Endothelial cell of umbilical vein (primary cell): ENCODE measurements around the gene MVK.

Source experiments
- CTCF ChIP-seq, 2 donors: IDR thresholded peaks; 1 replicate in 1 of 2; 2 replicates in 1 of 2; pipeline ENCODE4 v1.5.1; 2011; ENCODE audit warnings: low read length in 2 of 2, mild to moderate bottlenecking in 2 of 2, moderate library complexity in 2 of 2, control low read depth in 1 of 2, inconsistent platforms in 1 of 2, low read depth in 1 of 2; ENCODE audit not compliant: insufficient read depth in 1 of 2; ENCODE audit errors: extremely low read depth in 1 of 2
- EZH2 ChIP-seq: IDR thresholded peaks from 2 replicates; pipeline ENCODE4 v1.6.1; 2012; ENCODE audit warnings: borderline replicate concordance, low read depth, mild to moderate bottlenecking, moderate library complexity, low read length, inconsistent platforms; ENCODE audit not compliant: severe bottlenecking
- FOS ChIP-seq: IDR thresholded peaks from 2 replicates; pipeline ENCODE4 v1.6.1; 2011; ENCODE audit warnings: mild to moderate bottlenecking, low read length, moderate library complexity, borderline replicate concordance; ENCODE audit not compliant: insufficient read depth
- MAX ChIP-seq: IDR thresholded peaks from 2 replicates; pipeline ENCODE4 v1.6.1; 2011; ENCODE audit not compliant: insufficient read depth, insufficient read length
- MYC ChIP-seq: IDR thresholded peaks from one replicate; pipeline ENCODE4 v1.6.1; 2011; ENCODE audit warnings: mild to moderate bottlenecking, low read depth, low read length
- POLR2A ChIP-seq: IDR thresholded peaks from 2 replicates; pipeline ENCODE4 v1.6.1; 2012; ENCODE audit warnings: low read depth, mild to moderate bottlenecking, control low read depth, low read length
- POLR2AphosphoS5 ChIP-seq: IDR thresholded peaks from 2 replicates; pipeline ENCODE4 v1.6.1; 2012; ENCODE audit warnings: low read depth, mild to moderate bottlenecking, control low read depth, low read length, moderate library complexity; ENCODE audit not compliant: insufficient read depth

GRCh38 chr12:109605599-109606228 is 32.1 kb downstream of the MVK start:
- TF ChIP-seq CTCF (IDR thresholded peaks at IDR 0.05; ENCODE audit: extremely low read depth in 1 of 2, insufficient read depth in 1 of 2, low read depth in 1 of 2, low read length in 2 of 2): no peak
- no peak for TF ChIP-seq POLR2A
- no peak for TF ChIP-seq MAX
- TF ChIP-seq MYC: no peak
- TF ChIP-seq POLR2AphosphoS5: no peak
- no peak for TF ChIP-seq FOS
- TF ChIP-seq EZH2: no peak
